HG02943 (cell line): ENCODE results near the gene CD68.

Source experiments
- ATAC-seq: cut with Tn5 transposase; IDR thresholded peaks from one replicate; pipeline ENCODE4 v1.9.1; 2021; ENCODE audit warnings: mild to moderate bottlenecking, low read depth, moderate library complexity; ENCODE audit not compliant: unreplicated experiment

The CD68 gene

GRCh38 chr17:7558544-7559319 lies 20.7 kb upstream of the CD68 start, which contains the start of gene TNFSF13:
TSS of gene TNFSF13 (plus strand) at chr17:7558750. CDS start at chr17:7559040, 290 bp downstream.
- ATAC-seq = no peak

- no peak for ATAC-seq
These were observed 19.9 kb upstream of the CD68 start for GRCh38 chr17:7559320-7560171.

- ATAC-seq = no peak
These were observed 19.0 kb upstream of the CD68 start for GRCh38 chr17:7560172-7561027.

GRCh38 chr17:7561028-7561575 lies 18.3 kb upstream of the CD68 start:
- peak; percentile 61 for ATAC-seq

GRCh38 chr17:7561589-7562207 lies 17.7 kb upstream of the CD68 start, which contains the start of gene SENP3:
TSS of gene SENP3 (plus strand) at chr17:7561919. CDS start at chr17:7563077, 1,158 bp downstream.
- ATAC-seq = peak; percentile 44

- ATAC-seq = peak; percentile 10
These were observed 17.2 kb upstream of the CD68 start for GRCh38 chr17:7562208-7562605.

- no peak for ATAC-seq
These were observed 16.1 kb upstream of the CD68 start for GRCh38 chr17:7563115-7563869.

- ATAC-seq = no peak
These were observed 9.9 kb upstream of the CD68 start for GRCh38 chr17:7569571-7569970.

GRCh38 chr17:7570351-7570750 lies 9.1 kb upstream of the CD68 start:
- ATAC-seq = no peak

- ATAC-seq = no peak
These were observed 7.2 kb upstream of the CD68 start for GRCh38 chr17:7572338-7572587.

GRCh38 chr17:7572588-7573323 lies 6.7 kb upstream of the CD68 start:
- ATAC-seq = peak; percentile 81

GRCh38 chr17:7573324-7574080 lies 5.9 kb upstream of the CD68 start:
- no peak for ATAC-seq

GRCh38 chr17:7574176-7574953 lies 5.1 kb upstream of the CD68 start:
- ATAC-seq = no peak

- ATAC-seq = no peak
These were observed 4.0 kb upstream of the CD68 start for GRCh38 chr17:7575481-7575883.

- ATAC-seq = no peak
These were observed 3.5 kb upstream of the CD68 start for GRCh38 chr17:7575959-7576358.

- ATAC-seq = no peak
These were observed 3.0 kb upstream of the CD68 start for GRCh38 chr17:7576432-7576937.
